ENCODE results near the gene LIN28A. TPM values are rescaled to one million over a fixed set of nuclear protein-coding genes. Genes with fewer than 3 reads are reported as not detected.

The LIN28A gene
- total and polyA plus RNA-seq, 2 experiments from 2014 or later: 604 to 1,571 TPM

- TF ChIP-seq, protein P1, sequence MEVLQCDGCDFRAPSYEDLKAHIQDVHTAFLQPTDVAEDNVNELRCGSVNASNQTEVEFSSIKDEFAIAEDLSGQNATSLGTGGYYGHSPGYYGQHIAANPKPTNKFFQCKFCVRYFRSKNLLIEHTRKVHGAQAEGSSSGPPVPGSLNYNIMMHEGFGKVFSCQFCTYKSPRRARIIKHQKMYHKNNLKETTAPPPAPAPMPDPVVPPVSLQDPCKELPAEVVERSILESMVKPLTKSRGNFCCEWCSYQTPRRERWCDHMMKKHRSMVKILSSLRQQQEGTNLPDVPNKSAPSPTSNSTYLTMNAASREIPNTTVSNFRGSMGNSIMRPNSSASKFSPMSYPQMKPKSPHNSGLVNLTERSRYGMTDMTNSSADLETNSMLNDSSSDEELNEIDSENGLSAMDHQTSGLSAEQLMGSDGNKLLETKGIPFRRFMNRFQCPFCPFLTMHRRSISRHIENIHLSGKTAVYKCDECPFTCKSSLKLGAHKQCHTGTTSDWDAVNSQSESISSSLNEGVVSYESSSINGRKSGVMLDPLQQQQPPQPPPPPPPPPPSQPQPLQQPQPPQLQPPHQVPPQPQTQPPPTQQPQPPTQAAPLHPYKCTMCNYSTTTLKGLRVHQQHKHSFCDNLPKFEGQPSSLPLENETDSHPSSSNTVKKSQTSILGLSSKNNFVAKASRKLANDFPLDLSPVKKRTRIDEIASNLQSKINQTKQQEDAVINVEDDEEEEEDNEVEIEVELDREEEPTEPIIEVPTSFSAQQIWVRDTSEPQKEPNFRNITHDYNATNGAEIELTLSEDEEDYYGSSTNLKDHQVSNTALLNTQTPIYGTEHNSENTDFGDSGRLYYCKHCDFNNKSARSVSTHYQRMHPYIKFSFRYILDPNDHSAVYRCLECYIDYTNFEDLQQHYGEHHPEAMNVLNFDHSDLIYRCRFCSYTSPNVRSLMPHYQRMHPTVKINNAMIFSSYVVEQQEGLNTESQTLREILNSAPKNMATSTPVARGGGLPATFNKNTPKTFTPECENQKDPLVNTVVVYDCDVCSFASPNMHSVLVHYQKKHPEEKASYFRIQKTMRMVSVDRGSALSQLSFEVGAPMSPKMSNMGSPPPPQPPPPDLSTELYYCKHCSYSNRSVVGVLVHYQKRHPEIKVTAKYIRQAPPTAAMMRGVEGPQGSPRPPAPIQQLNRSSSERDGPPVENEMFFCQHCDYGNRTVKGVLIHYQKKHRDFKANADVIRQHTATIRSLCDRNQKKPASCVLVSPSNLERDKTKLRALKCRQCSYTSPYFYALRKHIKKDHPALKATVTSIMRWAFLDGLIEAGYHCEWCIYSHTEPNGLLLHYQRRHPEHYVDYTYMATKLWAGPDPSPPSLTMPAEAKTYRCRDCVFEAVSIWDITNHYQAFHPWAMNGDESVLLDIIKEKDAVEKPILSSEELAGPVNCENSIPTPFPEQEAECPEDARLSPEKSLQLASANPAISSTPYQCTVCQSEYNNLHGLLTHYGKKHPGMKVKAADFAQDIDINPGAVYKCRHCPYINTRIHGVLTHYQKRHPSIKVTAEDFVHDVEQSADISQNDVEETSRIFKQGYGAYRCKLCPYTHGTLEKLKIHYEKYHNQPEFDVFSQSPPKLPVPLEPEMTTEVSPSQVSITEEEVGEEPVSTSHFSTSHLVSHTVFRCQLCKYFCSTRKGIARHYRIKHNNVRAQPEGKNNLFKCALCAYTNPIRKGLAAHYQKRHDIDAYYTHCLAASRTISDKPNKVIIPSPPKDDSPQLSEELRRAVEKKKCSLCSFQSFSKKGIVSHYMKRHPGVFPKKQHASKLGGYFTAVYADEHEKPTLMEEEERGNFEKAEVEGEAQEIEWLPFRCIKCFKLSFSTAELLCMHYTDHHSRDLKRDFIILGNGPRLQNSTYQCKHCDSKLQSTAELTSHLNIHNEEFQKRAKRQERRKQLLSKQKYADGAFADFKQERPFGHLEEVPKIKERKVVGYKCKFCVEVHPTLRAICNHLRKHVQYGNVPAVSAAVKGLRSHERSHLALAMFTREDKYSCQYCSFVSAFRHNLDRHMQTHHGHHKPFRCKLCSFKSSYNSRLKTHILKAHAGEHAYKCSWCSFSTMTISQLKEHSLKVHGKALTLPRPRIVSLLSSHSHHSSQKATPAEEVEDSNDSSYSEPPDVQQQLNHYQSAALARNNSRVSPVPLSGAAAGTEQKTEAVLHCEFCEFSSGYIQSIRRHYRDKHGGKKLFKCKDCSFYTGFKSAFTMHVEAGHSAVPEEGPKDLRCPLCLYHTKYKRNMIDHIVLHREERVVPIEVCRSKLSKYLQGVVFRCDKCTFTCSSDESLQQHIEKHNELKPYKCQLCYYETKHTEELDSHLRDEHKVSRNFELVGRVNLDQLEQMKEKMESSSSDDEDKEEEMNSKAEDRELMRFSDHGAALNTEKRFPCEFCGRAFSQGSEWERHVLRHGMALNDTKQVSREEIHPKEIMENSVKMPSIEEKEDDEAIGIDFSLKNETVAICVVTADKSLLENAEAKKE (CRISPR knock-in tag; IDR thresholded peaks at IDR 0.05): no peak
- TF ChIP-seq ZNF331 (CRISPR knock-in tag; IDR thresholded peaks at IDR 0.05; ENCODE audit: low read depth): no peak
- no peak for TF ChIP-seq JUNB (IDR thresholded peaks at IDR 0.05; ENCODE audit: unreplicated experiment)
- no peak for TF ChIP-seq ZNF114 (CRISPR knock-in tag; IDR thresholded peaks at IDR 0.05)
- no peak for TF ChIP-seq EZH2phosphoT487 (IDR thresholded peaks at IDR 0.05; ENCODE audit: unreplicated experiment)
These were observed 14.9 kb upstream of the LIN28A start (continued) for GRCh38 chr1:26395754-26396153.

GRCh38 chr1:26399034-26399433, 11.6 kb upstream of the LIN28A start:
- Mint-ChIP-seq H3K4me3 (no peak overlapping the region), H3K9me3 (no peaks in the 10 kb centered on the region), H3K27me3 (ENCODE audit: insufficient read depth, low read depth, poor library complexity) (peaks cover 8% of the 10 kb centered on the region), H3K36me3 (ENCODE audit: low read depth) (no peaks in the 10 kb centered on the region), H3K4me1 (peaks cover 2% of the 10 kb centered on the region; the same call in 1 of the 3 replicates), H3K27ac (no peak overlapping the region)
- no peak for ATAC-seq
- Histone ChIP-seq H4K20me1 (replicated peaks; ENCODE audit: insufficient read depth) (no peaks in the 10 kb centered on the region), H3K4me3 (no peak overlapping the region), H3K4me1 (ENCODE audit: insufficient read depth) (no peaks in the 10 kb centered on the region), H3K27me3 (ENCODE audit: insufficient read depth) (no peaks in the 10 kb centered on the region), H3K9me2 (ENCODE audit: insufficient read depth) (no peaks in the 10 kb centered on the region), H2AFZ (no peak overlapping the region), H3K4me2 (no peak overlapping the region), H3K36me3 (ENCODE audit: insufficient read depth) (no peaks in the 10 kb centered on the region), H3F3A (replicated peaks; ENCODE audit: low read depth) (no peaks in the 10 kb centered on the region), H3K27ac (ENCODE audit: low read depth) (0 out of 2 replicates have a peak overlapping the region, but pooled peaks have one; percentile 19), H3K79me2 (replicated peaks; ENCODE audit: insufficient read depth) (no peaks in the 10 kb centered on the region)
- no peak for DNase-seq (ENCODE audit: low spot score)
- no peak for TF ChIP-seq EZH2phosphoT487 (IDR thresholded peaks at IDR 0.05; ENCODE audit: unreplicated experiment)
- no peak for TF ChIP-seq POLR2AphosphoS5 (IDR thresholded peaks at IDR 0.05; ENCODE audit: low read depth)
- TF ChIP-seq, protein P2, sequence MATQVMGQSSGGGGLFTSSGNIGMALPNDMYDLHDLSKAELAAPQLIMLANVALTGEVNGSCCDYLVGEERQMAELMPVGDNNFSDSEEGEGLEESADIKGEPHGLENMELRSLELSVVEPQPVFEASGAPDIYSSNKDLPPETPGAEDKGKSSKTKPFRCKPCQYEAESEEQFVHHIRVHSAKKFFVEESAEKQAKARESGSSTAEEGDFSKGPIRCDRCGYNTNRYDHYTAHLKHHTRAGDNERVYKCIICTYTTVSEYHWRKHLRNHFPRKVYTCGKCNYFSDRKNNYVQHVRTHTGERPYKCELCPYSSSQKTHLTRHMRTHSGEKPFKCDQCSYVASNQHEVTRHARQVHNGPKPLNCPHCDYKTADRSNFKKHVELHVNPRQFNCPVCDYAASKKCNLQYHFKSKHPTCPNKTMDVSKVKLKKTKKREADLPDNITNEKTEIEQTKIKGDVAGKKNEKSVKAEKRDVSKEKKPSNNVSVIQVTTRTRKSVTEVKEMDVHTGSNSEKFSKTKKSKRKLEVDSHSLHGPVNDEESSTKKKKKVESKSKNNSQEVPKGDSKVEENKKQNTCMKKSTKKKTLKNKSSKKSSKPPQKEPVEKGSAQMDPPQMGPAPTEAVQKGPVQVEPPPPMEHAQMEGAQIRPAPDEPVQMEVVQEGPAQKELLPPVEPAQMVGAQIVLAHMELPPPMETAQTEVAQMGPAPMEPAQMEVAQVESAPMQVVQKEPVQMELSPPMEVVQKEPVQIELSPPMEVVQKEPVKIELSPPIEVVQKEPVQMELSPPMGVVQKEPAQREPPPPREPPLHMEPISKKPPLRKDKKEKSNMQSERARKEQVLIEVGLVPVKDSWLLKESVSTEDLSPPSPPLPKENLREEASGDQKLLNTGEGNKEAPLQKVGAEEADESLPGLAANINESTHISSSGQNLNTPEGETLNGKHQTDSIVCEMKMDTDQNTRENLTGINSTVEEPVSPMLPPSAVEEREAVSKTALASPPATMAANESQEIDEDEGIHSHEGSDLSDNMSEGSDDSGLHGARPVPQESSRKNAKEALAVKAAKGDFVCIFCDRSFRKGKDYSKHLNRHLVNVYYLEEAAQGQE (IDR thresholded peaks at IDR 0.05; ENCODE audit: unreplicated experiment): no peak

Data from GM23338 (cell line).